GM23248 (cell line): ENCODE measurements around the gene AFAP1L1.

Experiments
- EZH2 ChIP-seq: fragments of 200-600 bp; sonication (generic); IDR thresholded peaks from 2 replicates; pipeline ENCODE4 v1.6.1; 2018; ENCODE audit warnings: antibody characterized with exemption, mild to moderate bottlenecking; ENCODE audit not compliant: insufficient read depth, poor library complexity, severe bottlenecking
- EZH2phosphoT487 ChIP-seq: fragments of 200-600 bp; sonication (generic); IDR thresholded peaks from 2 replicates; pipeline ENCODE4 v1.6.1; 2018; ENCODE audit warnings: antibody characterized with exemption, moderate library complexity, mild to moderate bottlenecking, low read depth; ENCODE audit not compliant: insufficient read depth

GRCh38 chr5:149374801-149375200 lies 103.1 kb downstream of the AFAP1L1 start:
- TF ChIP-seq EZH2 (no peak), EZH2phosphoT487 (no peak)
